Lower lobe of right lung (tissue), 2 donors: Measurements from ENCODE around the gene TTC4. TPM values are rescaled to one million over a fixed set of nuclear protein-coding genes. Genes with fewer than 3 reads are reported as not detected.

ENCODE experiments used
- ATAC-seq, 2 donors: fragments of 200-7000 bp; cut with Tn5 transposase; one replicate each; pipeline ENCODE4 v1.9.1; 2020 to 2022; ENCODE audit warnings: mild to moderate bottlenecking in 2 of 2, moderate library complexity in 2 of 2
- DNase-seq: peaks from one replicate; pipeline ENCODE4 v3.0.0-alpha.2; 2020
- H3K27ac ChIP-seq: fragments of 200-600 bp; one replicate; pipeline ENCODE4 v1.8.0; 2022
- H3K27me3 ChIP-seq: fragments of 200-600 bp; one replicate; pipeline ENCODE4 v1.8.0; 2022; ENCODE audit warnings: low read depth
- H3K36me3 ChIP-seq: fragments of 200-600 bp; one replicate; pipeline ENCODE4 v1.8.0; 2022; ENCODE audit warnings: mild to moderate bottlenecking
- H3K4me1 ChIP-seq: fragments of 200-600 bp; one replicate; pipeline ENCODE4 v1.8.0; 2022
- H3K4me3 ChIP-seq: fragments of 200-600 bp; one replicate; pipeline ENCODE4 v1.8.0; 2022; ENCODE audit warnings: mild to moderate bottlenecking
- H3K9me3 ChIP-seq: fragments of 200-600 bp; one replicate; pipeline ENCODE4 v1.8.0; 2022
- intact Hi-C: fragments of 100-400 bp; cut with DNase I; formaldehyde crosslinking; loops from one replicate; pipeline ENCODE4 v1.11.0; 2022
- total RNA-seq: library from RNA; stranded (reverse); fragmentation: NEBNext Ultra II Directional; extraction: Animal tissue kit (Norgen Biotek cat#: 25700); gene quantifications from one replicate; pipeline ENCODE4 v1.2.1, GENCODE V29; 2021
- TF ChIP-seq, protein P1 (sequence below): fragments of 200-600 bp; IDR thresholded peaks from one replicate; pipeline ENCODE4 v1.8.0; 2022; ENCODE audit warnings: antibody characterized with exemption, mild to moderate bottlenecking
- donor health status: DM: no; HTN: yes; CAD: no; lungs with severe emphysema.

Gene TTC4
- total RNA-seq, 1 donor from 2014 or later = 13.5 TPM

DNA sequence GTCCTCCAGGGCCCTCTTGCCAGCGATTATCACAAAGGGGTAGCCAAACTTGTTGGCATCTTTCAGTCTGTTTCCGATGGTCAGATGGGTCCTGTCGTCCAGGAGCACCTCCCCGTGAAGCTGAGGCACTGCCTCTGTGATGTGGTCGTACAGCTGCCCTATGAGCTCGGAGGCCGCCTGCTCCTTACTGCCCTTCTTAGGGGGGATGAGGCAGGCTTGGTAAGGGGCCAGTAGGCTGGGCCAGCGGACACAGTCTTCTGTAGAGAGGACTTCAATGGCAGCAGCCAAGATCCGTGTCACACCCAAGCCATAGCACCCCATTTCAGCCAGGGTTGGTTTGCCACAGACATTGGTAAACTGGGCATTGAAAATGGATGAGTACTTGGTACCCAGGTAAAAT lies 42.2 kb downstream of the TTC4 start:
- Histone ChIP-seq H3K9me3 (no peaks in the 10 kb centered on the region), H3K4me1 (no peaks in the 10 kb centered on the region), H3K27me3 (no peaks in the 10 kb centered on the region), H3K36me3 (peaks cover 22% of the 10 kb centered on the region), H3K27ac (no peak overlapping the region), H3K4me3 (no peak overlapping the region)
- TF ChIP-seq, protein P1, sequence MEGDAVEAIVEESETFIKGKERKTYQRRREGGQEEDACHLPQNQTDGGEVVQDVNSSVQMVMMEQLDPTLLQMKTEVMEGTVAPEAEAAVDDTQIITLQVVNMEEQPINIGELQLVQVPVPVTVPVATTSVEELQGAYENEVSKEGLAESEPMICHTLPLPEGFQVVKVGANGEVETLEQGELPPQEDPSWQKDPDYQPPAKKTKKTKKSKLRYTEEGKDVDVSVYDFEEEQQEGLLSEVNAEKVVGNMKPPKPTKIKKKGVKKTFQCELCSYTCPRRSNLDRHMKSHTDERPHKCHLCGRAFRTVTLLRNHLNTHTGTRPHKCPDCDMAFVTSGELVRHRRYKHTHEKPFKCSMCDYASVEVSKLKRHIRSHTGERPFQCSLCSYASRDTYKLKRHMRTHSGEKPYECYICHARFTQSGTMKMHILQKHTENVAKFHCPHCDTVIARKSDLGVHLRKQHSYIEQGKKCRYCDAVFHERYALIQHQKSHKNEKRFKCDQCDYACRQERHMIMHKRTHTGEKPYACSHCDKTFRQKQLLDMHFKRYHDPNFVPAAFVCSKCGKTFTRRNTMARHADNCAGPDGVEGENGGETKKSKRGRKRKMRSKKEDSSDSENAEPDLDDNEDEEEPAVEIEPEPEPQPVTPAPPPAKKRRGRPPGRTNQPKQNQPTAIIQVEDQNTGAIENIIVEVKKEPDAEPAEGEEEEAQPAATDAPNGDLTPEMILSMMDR = no peak
- ATAC-seq = no peak
- DNase-seq = no peak
- intact Hi-C loops = no loop called here

DNA sequence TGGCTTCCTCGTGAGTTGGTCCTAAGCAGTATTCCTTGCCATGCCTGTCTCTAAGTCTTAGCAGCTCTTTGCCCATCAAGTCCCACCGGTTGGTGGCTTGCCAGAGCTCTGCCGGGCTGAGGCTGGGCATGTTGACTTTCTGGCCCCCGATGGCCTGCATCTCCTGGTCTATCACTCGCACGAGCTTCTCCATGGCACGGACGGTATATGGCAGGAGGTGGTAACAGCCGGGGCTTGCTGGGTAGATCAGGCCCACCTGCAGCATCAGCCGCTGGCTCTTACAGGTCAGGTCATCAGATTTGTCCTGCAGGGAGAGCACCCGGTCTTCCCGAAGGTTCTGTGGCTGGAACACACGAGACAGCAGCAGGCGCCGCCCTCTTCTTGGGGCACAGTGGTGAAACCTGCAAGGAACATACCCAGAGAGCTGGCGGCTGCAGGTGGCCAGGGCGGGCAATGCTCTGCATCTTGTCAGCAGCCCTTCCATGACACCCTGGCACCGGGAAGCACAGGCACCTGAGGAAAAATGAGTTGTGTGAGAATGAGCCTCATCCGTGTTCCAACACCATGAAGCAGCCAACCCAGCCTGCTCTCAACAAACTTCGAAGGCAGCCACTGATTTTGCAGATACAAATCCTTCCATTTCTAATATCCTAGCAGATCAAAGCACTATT lies 43.2 kb downstream of the TTC4 start:
- Histone ChIP-seq H3K27me3 (no peaks in the 10 kb centered on the region), H3K36me3 (peaks cover 22% of the 10 kb centered on the region), H3K4me1 (peaks cover 9% of the 10 kb centered on the region), H3K27ac (no peak overlapping the region), H3K4me3 (no peak overlapping the region), H3K9me3 (no peaks in the 10 kb centered on the region)
- DNase-seq = no peak
- TF ChIP-seq, protein P1 = no peak
- no peak for ATAC-seq
- intact Hi-C loops = no loop called here

DNA sequence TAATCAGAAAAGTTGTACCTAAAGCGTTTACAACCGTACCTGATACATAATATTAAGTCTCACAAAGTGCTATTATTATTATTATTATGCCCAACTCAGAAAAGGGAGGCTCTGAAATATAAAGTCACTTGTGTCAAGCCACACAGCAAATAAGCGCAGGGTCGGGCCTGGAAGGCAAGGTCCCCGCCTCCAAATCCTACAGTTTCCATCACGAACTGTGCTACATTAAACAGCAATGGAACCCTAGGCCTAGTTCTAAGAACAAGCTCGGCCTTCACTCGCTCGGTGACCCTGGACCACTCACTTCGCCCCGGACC lies 48.1 kb downstream of the TTC4 start:
- peak overlapping the region; percentile 57 for H3K27ac ChIP-seq
- ATAC-seq (no peak), DNase-seq (no peak)
- no peaks in the 10 kb centered on the region for H3K9me3 ChIP-seq
- H3K4me1 ChIP-seq = peaks cover 11% of the 10 kb centered on the region
- no peaks in the 10 kb centered on the region for H3K27me3 ChIP-seq
- peaks cover 1% of the 10 kb centered on the region for H3K36me3 ChIP-seq
- TF ChIP-seq, protein P1 = no peak
- H3K4me3 ChIP-seq = peak overlapping the region; percentile 72
- intact Hi-C loops = no loop called here

DNA sequence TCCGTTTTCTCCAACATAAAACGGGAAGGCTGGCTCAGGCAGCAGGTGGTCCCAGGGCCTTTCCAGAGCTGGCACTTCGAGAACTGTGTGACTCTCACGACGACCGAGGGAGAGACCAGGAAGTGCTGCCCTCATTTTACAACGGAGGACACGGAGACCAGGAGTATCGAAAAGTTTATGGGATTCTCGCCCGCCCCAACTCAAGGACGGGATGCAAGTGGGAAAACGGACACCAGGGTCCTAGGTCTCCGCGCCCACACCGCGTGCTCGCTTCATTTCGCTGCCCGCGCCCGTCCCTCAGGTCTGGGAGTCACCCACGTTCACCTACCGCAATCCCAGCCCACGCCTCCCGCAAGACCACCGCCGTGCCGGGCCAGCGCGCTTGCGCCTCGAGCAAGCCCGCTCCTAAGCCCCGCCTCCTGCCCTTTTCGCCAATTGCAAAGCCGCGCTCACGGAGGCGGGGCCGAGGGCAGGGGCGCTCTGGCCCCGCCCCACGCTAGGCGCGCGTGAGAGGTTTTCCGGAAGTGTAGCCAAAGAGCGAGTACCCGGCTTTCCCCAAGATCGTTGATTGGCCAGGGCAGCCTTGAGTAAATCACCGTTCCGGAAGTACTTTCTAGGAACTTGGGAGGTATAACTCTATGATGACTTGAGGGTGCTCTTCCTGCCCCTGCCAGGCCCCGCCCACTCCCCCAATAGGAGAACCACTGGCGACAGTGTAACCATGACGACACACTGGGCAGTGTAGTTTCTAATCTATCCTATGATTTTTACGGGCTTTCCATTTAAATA lies 48.7 kb downstream of the TTC4 start, which contains the start of gene PARS2:
PARS2 (minus strand) TSS at position 391 of the 789 bp plus-strand sequence. CDS start 5,362 bp downstream, outside the sequence.
- DNase-seq (peak; percentile 98), ATAC-seq (peak; percentile 99)
- Histone ChIP-seq H3K27ac (peak within 1 kb of the TSS; percentile 59), H3K4me1 (peaks cover 11% of the 10 kb centered on the region), H3K27me3 (no peaks in the 10 kb centered on the region), H3K36me3 (no peaks in the 10 kb centered on the region), H3K4me3 (peak within 1 kb of the TSS; percentile 72), H3K9me3 (no peaks in the 10 kb centered on the region)
- intact Hi-C loops = no loop called here
- TF ChIP-seq, protein P1 = no peak

DNA sequence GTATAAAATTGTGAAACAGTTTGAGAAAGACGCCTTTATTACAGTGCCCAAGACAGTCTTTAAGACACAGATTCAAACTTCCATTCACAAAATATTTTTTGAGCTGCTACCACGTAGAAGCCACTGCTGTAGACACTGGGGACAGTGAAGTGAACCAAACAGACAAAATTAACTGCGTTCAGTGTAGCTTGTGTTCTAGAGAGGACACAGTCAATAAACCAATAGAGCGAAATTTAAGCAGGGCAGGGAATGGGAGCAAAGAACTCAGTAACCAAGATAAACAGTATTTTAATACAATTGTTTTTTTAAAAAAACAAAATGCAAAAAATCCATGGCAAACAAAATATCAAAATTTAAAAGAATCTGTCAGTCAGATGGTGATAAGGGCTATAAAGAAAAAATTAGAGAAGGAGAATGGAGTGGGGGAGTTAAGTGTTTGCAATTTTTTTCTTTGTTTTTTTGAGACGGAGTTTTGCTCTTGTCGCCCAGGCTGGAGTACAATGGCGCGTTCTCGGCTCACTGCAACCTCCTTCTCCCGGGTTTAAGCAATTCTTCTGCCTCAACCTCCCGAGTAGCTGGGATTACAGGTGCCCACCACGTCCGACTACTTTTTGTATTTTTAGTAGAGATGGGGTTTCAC lies 49.4 kb downstream of the TTC4 start:
- DNase-seq (no peak), ATAC-seq (peak; percentile 1 to 41)
- TF ChIP-seq, protein P1 = no peak
- intact Hi-C loops = no loop called here
- Histone ChIP-seq H3K4me1 (peaks cover 11% of the 10 kb centered on the region), H3K27ac (peak overlapping the region; percentile 59), H3K36me3 (no peaks in the 10 kb centered on the region), H3K4me3 (peak overlapping the region; percentile 72), H3K9me3 (no peaks in the 10 kb centered on the region), H3K27me3 (no peaks in the 10 kb centered on the region)
